NT2/D1 (cell line): ENCODE results near the gene WDR7.

ENCODE experiments used
- DNase-seq: peaks from one replicate; pipeline ENCODE4 v3.0.0-alpha.2; 2011; ENCODE audit warnings: low read depth, low spot score
- H3K27me3 ChIP-seq: 2 replicates; pipeline ENCODE4 v1.6.0; 2011; ENCODE audit warnings: mild to moderate bottlenecking; ENCODE audit not compliant: insufficient read length, insufficient read depth
- H3K36me3 ChIP-seq: 2 replicates; pipeline ENCODE4 v1.6.1; 2011; ENCODE audit warnings: mild to moderate bottlenecking, low read length, mixed read lengths; ENCODE audit not compliant: insufficient read depth, insufficient read length
- H3K4me1 ChIP-seq: 2 replicates; pipeline ENCODE4 v1.5.1; 2011; ENCODE audit not compliant: insufficient read depth, insufficient read length
- H3K4me3 ChIP-seq: 2 replicates; pipeline ENCODE4 v1.5.1; 2011; ENCODE audit warnings: low read depth; ENCODE audit not compliant: insufficient read length
- H3K9ac ChIP-seq: 2 replicates; pipeline ENCODE4 v1.6.0; 2011; ENCODE audit warnings: low read depth; ENCODE audit not compliant: insufficient read length
- H3K9me3 ChIP-seq: 2 replicates; pipeline ENCODE4 v1.5.1; 2011; ENCODE audit warnings: mild to moderate bottlenecking, low read length; ENCODE audit not compliant: insufficient read depth
- SUZ12 ChIP-seq: IDR thresholded peaks from 2 replicates; pipeline ENCODE4 v1.6.1; 2011; ENCODE audit not compliant: insufficient read length, insufficient read depth; ENCODE audit errors: extremely low read depth
- YY1 ChIP-seq: IDR thresholded peaks from 2 replicates; pipeline ENCODE4 v1.6.1; 2011; ENCODE audit not compliant: insufficient read length, insufficient read depth
- ZNF274 ChIP-seq: IDR thresholded peaks from 2 replicates; pipeline ENCODE4 v1.6.1; 2011; ENCODE audit warnings: mild to moderate bottlenecking, low read depth, low read length

The WDR7 gene

GRCh38 chr18:56921896-56922480 is 270.8 kb downstream of the WDR7 start:
- Histone ChIP-seq H3K27me3 (no peaks in the 10 kb centered on the region), H3K9ac (no peak overlapping the region), H3K4me1 (no peaks in the 10 kb centered on the region), H3K36me3 (no peaks in the 10 kb centered on the region), H3K4me3 (no peak overlapping the region), H3K9me3 (no peaks in the 10 kb centered on the region)
- DNase-seq, result no peak
- TF ChIP-seq YY1 (no peak), SUZ12 (no peak), ZNF274 (no peak)

GRCh38 chr18:56926734-56927133 is 275.6 kb downstream of the WDR7 start:
- Histone ChIP-seq H3K9me3 (no peaks in the 10 kb centered on the region), H3K36me3 (no peaks in the 10 kb centered on the region), H3K4me3 (no peak overlapping the region), H3K9ac (no peak overlapping the region), H3K27me3 (no peaks in the 10 kb centered on the region), H3K4me1 (no peaks in the 10 kb centered on the region)
- no peak for DNase-seq
- TF ChIP-seq SUZ12 (no peak), ZNF274 (no peak), YY1 (no peak)

GRCh38 chr18:56927786-56928185 is 276.6 kb downstream of the WDR7 start:
- TF ChIP-seq SUZ12 (no peak), ZNF274 (no peak), YY1 (no peak)
- no peak overlapping the region for H3K4me3 ChIP-seq
- H3K9me3 ChIP-seq, result no peaks in the 10 kb centered on the region
- no peak for DNase-seq
- H3K27me3 ChIP-seq, result no peaks in the 10 kb centered on the region
- H3K36me3 ChIP-seq, result no peaks in the 10 kb centered on the region
- H3K4me1 ChIP-seq, result no peaks in the 10 kb centered on the region
- no peak overlapping the region for H3K9ac ChIP-seq

GRCh38 chr18:56929886-56930285 is 278.7 kb downstream of the WDR7 start:
- no peak for DNase-seq
- Histone ChIP-seq H3K9ac (no peak overlapping the region), H3K9me3 (no peaks in the 10 kb centered on the region), H3K27me3 (no peaks in the 10 kb centered on the region), H3K36me3 (no peaks in the 10 kb centered on the region), H3K4me1 (no peaks in the 10 kb centered on the region), H3K4me3 (no peak overlapping the region)
- TF ChIP-seq SUZ12 (no peak), ZNF274 (no peak), YY1 (no peak)

- H3K4me1 ChIP-seq, result no peaks in the 10 kb centered on the region
- TF ChIP-seq ZNF274 (no peak), YY1 (no peak), SUZ12 (no peak)
- no peaks in the 10 kb centered on the region for H3K9me3 ChIP-seq
- H3K27me3 ChIP-seq, result no peaks in the 10 kb centered on the region
- no peak for DNase-seq
- no peaks in the 10 kb centered on the region for H3K36me3 ChIP-seq
- H3K4me3 ChIP-seq, result no peak overlapping the region
- H3K9ac ChIP-seq, result no peak overlapping the region
Observed at GRCh38 chr18:56933472-56933871, 282.3 kb downstream of the WDR7 start.

GRCh38 chr18:56934131-56934530 is 283.0 kb downstream of the WDR7 start:
- no peak for TF ChIP-seq YY1
- no peak for TF ChIP-seq SUZ12
- no peak for TF ChIP-seq ZNF274
- no peak for DNase-seq
- H3K36me3 ChIP-seq, result no peaks in the 10 kb centered on the region
- H3K4me1 ChIP-seq, result no peaks in the 10 kb centered on the region
- H3K27me3 ChIP-seq, result no peaks in the 10 kb centered on the region
- H3K9me3 ChIP-seq, result no peaks in the 10 kb centered on the region
- no peak overlapping the region for H3K4me3 ChIP-seq
- no peak overlapping the region for H3K9ac ChIP-seq

GRCh38 chr18:56934906-56935305 is 283.7 kb downstream of the WDR7 start:
- H3K36me3 ChIP-seq, result no peaks in the 10 kb centered on the region
- no peaks in the 10 kb centered on the region for H3K9me3 ChIP-seq
- DNase-seq, result no peak
- H3K4me3 ChIP-seq, result no peak overlapping the region
- no peaks in the 10 kb centered on the region for H3K27me3 ChIP-seq
- no peaks in the 10 kb centered on the region for H3K4me1 ChIP-seq
- no peak overlapping the region for H3K9ac ChIP-seq
- TF ChIP-seq ZNF274 (no peak), SUZ12 (no peak), YY1 (no peak)
